GM19463 (cell line): ENCODE results near the gene ENDOU.

ENCODE experiments used
- ATAC-seq: cut with Tn5 transposase; IDR thresholded peaks from one replicate; pipeline ENCODE4 v1.9.1; 2021; ENCODE audit warnings: mild to moderate bottlenecking, moderate library complexity; ENCODE audit not compliant: unreplicated experiment

ENDOU gene

GRCh38 chr12:47744778-47745436, 19.6 kb upstream of the ENDOU start:
- ATAC-seq, result no peak

GRCh38 chr12:47744005-47744651, 18.8 kb upstream of the ENDOU start:
- ATAC-seq, result no peak

- ATAC-seq, result no peak
Measured at GRCh38 chr12:47743311-47743860, 18.1 kb upstream of the ENDOU start.

GRCh38 chr12:47742253-47742825, 17.0 kb upstream of the ENDOU start:
- no peak for ATAC-seq

GRCh38 chr12:47741340-47741703, 16.0 kb upstream of the ENDOU start:
- ATAC-seq, result peak; percentile 47

GRCh38 chr12:47740606-47741339, 15.5 kb upstream of the ENDOU start:
- peak; percentile 39 for ATAC-seq

GRCh38 chr12:47739979-47740378, 14.7 kb upstream of the ENDOU start:
- ATAC-seq, result peak; percentile 65

- no peak for ATAC-seq
Measured at GRCh38 chr12:47739297-47739696, 14.0 kb upstream of the ENDOU start.

- no peak for ATAC-seq
Measured at GRCh38 chr12:47737936-47738594, 12.8 kb upstream of the ENDOU start.

GRCh38 chr12:47736877-47737676, 11.8 kb upstream of the ENDOU start:
- no peak for ATAC-seq

GRCh38 chr12:47736216-47736615, 10.9 kb upstream of the ENDOU start:
- ATAC-seq, result no peak

GRCh38 chr12:47735649-47736048, 10.4 kb upstream of the ENDOU start:
- ATAC-seq, result no peak

- ATAC-seq, result no peak
Measured at GRCh38 chr12:47734725-47735480, 9.6 kb upstream of the ENDOU start.

- ATAC-seq, result no peak
Measured at GRCh38 chr12:47733142-47733541, 7.9 kb upstream of the ENDOU start.

GRCh38 chr12:47732504-47732903, 7.2 kb upstream of the ENDOU start:
- ATAC-seq, result no peak

- no peak for ATAC-seq
Measured at GRCh38 chr12:47731723-47732122, 6.4 kb upstream of the ENDOU start.

GRCh38 chr12:47730341-47730744, 5.1 kb upstream of the ENDOU start:
- ATAC-seq, result no peak

GRCh38 chr12:47729233-47729632, 3.9 kb upstream of the ENDOU start:
- no peak for ATAC-seq

GRCh38 chr12:47725893-47726292, 603 bp upstream of the ENDOU start:
- ATAC-seq, result peak; percentile 78
